Measurements from ENCODE around the gene SUSD2.

GRCh38 chr22:24166811-24167210 lies 14.5 kb upstream of the SUSD2 start:
- no peak for TF ChIP-seq CTCF (IDR thresholded peaks at IDR 0.05)
- no peak for TF ChIP-seq POLR2A (IDR thresholded peaks at IDR 0.05)

Data from Peyer's patch (tissue), 4 donors.